GM19099 (cell line): ENCODE measurements around the gene ORAI3.

ENCODE experiments used
- POLR2A ChIP-seq: IDR thresholded peaks from 3 replicates; pipeline ENCODE4 v1.6.1; 2011; ENCODE audit warnings: low read depth; ENCODE audit not compliant: insufficient read length; ENCODE audit errors: extremely low read depth

Gene ORAI3

GRCh38 chr16:30967795-30968194 lies 18.9 kb downstream of the ORAI3 start:
- TF ChIP-seq POLR2A, result no peak

GRCh38 chr16:30969246-30969842 lies 20.5 kb downstream of the ORAI3 start:
- TF ChIP-seq POLR2A, result no peak

GRCh38 chr16:30971298-30971697 lies 22.4 kb downstream of the ORAI3 start:
- no peak for TF ChIP-seq POLR2A

- no peak for TF ChIP-seq POLR2A
Observed at GRCh38 chr16:30972872-30973271, 24.0 kb downstream of the ORAI3 start.

GRCh38 chr16:30974348-30974747 lies 25.5 kb downstream of the ORAI3 start:
- no peak for TF ChIP-seq POLR2A

- no peak for TF ChIP-seq POLR2A
Observed at GRCh38 chr16:30976486-30976885, 27.6 kb downstream of the ORAI3 start.

GRCh38 chr16:30977502-30977901 lies 28.6 kb downstream of the ORAI3 start:
- TF ChIP-seq POLR2A, result no peak

- TF ChIP-seq POLR2A, result no peak
Observed at GRCh38 chr16:30979170-30980022, 30.5 kb downstream of the ORAI3 start.

- no peak for TF ChIP-seq POLR2A
Observed at GRCh38 chr16:30980023-30980371, 31.1 kb downstream of the ORAI3 start.

- TF ChIP-seq POLR2A, result no peak
Observed at GRCh38 chr16:30980434-30980833, 31.6 kb downstream of the ORAI3 start.

- no peak for TF ChIP-seq POLR2A
Observed at GRCh38 chr16:30980959-30981358, 32.1 kb downstream of the ORAI3 start.

GRCh38 chr16:30982548-30983288 lies 33.9 kb downstream of the ORAI3 start:
- TF ChIP-seq POLR2A, result no peak

GRCh38 chr16:30983289-30983889 lies 34.5 kb downstream of the ORAI3 start:
- TF ChIP-seq POLR2A, result no peak

GRCh38 chr16:30983898-30984610 lies 35.2 kb downstream of the ORAI3 start:
- TF ChIP-seq POLR2A, result no peak
